Activated CD4-positive, CD25-positive, alpha-beta regulatory T cell treated with anti-CD3 and anti-CD28 coated beads, Interleukin-2, amount 50 U/mL, for 24 hours (primary cell): ENCODE data around the gene MPIG6B.

ENCODE experiments used
- ATAC-seq, 2 donors: fragments of 150-1000 bp; cut with Tn5 transposase; one replicate each; pipeline ENCODE4 v1.10.0; 2021; ENCODE audit warnings: mild to moderate bottlenecking in 1 of 2, moderate library complexity in 1 of 2

The MPIG6B gene, protein sequence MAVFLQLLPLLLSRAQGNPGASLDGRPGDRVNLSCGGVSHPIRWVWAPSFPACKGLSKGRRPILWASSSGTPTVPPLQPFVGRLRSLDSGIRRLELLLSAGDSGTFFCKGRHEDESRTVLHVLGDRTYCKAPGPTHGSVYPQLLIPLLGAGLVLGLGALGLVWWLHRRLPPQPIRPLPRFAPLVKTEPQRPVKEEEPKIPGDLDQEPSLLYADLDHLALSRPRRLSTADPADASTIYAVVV

DNA sequence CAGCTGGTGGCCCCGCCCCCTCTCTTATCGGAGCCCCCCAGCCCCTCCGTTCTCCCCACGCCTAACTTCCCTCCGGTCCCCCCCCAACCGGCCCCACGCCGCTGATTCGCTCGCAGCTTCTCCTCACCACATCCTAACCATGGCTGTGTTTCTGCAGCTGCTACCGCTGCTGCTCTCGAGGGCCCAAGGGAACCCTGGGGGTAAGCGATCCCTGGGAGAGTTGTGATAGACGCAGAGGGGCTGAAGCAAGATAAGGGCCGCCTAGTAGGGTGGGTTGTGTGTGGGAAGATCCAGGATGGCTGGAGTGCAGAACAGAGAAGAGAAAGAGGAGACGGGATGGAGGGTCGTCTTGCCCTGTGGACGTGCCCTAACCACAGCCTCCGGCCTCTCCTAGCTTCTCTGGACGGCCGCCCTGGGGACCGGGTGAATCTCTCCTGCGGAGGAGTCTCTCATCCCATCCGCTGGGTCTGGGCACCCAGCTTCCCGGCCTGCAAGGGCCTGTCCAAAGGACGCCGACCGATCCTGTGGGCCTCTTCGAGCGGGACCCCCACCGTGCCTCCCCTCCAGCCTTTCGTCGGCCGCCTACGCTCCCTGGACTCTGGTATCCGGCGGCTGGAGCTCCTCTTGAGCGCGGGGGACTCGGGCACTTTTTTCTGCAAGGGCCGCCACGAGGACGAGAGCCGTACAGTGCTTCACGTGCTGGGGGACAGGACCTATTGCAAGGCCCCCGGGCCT lies at the start of gene MPIG6B:
Gene MPIG6B, plus strand, starts transcription at position 129 of the 735 bp plus-strand sequence. Its CDS starts 11 bp downstream, at position 140.
- ATAC-seq, result no peak

DNA sequence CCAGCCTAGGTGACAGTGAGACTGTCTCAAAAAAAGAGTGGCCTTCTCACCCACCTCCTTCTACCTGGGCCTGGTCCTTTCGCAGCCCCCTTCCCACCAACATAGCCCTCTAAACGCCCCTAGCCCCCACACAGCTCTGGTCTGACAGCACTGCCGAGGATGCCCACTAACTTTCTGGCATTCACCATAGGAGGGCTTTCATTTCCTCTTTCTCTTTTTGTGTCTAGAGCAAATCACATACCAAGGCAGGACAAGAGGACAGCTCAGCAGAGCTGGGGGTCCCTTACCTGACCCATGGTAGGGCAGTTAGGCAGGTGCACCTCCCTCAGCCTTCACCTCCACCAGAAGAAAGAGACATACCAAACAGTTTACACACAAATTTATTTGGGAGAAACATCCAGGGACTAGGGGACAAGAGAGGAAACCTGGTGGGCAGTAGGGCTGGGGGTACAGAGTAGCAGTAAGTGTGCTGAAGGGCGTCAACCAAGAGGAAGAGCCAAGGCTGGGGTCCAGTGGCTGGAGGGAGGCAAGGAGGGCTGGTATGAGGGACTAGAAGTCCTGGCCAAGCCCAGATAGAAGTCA lies 46.8 kb upstream of the MPIG6B start:
- ATAC-seq, result no peak

DNA sequence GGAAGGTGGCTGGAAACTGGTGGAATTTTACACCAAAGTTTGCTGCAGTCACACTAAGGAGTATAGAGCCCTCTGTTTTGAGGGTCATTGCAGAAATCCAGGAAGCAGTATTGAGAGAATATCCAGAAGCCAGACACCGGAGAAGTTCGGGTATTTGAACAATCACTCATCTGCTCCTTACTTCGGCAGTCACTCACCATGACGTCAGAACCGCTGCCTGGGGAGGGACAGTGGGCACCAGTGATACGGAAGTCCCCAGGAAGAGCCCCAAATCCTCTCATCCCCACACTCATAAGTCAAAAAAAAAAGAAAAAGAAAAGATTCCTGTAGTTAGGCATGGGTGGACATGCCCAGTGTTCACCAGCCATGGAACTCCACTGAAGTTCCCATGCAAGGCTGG lies 46.3 kb upstream of the MPIG6B start:
- ATAC-seq, result no peak

DNA sequence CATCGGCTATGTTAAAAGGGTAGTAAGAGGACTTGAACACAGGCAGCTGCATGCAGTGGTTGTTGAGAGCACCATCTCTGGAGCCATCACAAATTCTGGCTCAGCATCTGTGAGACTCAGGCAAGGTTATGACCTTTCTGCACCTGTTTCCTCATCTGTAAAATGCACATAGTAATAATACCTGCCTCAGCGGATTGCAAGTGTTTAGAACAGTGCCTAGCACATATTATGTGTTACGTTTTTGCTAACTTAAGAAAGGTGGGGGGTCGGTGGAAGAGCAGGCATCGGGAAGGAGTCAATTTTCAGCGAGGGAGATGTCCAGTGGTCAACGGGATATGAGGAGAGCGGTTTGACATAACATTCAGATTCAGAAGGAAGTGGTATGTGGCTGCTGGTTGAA lies 45.2 kb upstream of the MPIG6B start:
- no peak for ATAC-seq

DNA sequence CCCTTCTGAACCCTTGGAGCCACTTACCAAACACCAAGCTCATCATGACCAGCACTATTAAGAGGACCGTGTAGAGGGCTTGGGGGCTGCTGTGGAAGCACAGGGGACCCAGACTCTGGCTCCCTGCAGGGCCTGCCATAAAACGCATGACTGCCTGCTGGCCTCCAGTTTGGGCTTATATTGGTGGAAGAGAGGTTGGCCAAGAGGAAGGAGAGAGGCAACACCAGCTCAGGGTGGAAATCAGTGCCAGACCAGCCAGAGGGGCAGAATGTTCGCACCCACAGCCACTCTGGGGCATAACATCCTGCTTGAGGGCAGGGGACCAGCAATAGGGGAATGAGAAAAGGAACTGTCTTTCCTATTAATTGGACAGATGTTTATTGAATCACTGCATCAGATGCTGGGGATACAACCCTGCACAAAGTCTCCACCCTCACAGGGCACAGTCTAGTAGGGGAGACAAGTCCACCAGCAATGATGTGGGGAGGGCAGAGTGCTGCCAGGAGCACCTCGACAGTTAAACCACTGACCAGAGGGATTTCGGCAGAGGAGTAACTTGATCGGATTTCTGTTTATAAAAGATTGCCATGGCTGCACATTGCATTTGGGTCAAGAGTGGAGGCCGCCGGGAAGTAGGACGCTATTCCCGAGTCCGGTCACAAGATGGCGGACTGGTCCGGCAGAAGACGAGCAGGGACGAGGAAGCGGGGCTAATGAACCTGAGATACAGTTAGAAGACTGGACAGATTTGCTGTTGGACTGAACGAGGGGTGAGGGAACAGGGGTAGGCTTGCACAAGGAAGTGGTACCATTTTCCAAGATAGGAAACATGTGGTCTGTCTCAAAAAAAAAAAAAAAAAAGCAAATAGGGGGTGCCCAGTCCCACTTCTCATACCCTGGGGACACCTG lies 42.7 kb upstream of the MPIG6B start, which contains the start of gene LY6G5C:
Gene LY6G5C, minus strand, starts transcription at position 842 of the 909 bp plus-strand sequence. Its CDS starts 694 bp downstream, at position 148.
- peak; percentile 73 to 77 for ATAC-seq

DNA sequence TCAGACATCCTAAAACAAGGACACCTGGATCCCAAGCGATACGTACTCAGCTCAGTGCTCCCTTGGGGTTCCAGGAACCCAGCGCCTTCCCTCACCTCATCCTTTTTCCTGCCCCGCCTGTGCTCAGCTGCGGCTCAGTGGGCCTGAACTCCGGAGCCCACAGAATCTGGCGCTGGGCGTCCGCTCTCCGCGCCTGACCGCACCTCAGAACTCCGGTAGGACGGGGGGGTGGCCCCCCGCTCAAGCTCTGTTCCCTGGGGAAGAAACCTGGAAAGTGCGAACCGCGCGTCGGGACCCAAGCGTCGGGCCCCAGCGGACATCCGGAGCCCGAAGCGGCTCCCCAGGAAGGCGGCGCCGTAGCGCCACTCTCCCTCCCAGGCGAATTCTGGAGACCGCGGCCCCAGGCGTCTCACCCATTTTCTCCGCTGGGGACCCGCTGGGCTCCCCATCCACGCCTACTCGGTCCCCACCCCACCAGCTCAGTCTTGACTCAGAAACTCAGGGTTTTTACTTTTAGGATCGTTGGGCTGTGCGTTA lies 42.0 kb upstream of the MPIG6B start:
- ATAC-seq, result peak; percentile 53 to 60

DNA sequence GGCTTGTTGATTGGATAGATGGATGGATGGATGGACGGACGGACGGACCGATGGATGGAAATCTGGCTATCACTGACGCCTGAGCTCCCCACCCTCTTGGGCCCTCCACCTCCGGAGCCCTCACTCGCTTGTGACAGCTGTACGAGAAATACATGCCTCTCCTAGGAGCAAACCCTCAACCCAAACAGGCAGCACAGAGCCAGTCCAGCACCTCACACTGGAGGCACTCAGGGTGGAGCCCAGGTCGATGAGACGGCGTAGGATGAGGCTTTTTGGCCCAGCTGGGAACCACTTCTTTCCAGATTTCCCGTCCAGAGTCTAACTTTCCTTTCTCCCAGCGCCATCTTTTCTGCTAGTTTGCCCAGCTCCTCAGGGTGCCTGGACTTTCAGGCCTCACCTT lies 39.6 kb upstream of the MPIG6B start:
- ATAC-seq, result no peak

DNA sequence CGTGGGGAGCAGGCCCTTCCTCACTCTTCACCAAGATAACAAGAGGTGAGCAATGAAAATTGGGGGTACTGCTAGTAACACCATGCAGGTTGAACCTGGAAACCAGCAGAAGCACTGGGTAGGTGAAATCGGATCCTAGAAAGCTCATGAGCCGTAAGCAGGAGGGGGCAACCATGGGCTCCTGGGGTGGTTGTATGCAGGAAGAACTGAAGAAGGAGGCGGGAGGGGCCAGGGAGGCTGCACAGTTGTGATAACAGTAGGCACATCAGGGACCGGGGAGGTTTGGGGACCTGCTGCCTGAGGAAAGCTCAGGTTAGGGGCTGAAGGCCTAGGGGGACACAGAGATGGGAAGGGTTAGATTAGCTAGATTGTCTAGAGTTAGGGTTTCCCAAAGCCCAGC lies 36.7 kb upstream of the MPIG6B start:
- no peak for ATAC-seq

DNA sequence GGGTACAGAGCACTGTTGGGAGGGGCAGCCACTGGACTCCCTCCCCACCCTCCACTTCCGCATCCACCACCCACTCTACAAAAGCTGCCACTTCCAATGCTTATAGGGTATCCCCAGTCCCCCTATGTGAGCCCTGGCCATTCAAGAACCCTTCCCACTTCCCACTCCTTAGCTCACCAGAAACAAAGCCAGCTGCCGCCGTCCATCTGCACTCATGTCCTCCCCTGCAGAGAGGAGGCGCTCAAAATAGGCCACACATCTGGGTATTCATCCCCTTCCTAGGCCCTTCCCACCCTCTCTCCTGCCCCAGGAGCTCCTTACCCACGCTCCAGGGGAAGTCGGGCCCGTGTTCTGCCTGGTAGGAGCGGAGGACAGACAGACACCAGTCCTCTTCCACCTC lies 35.9 kb upstream of the MPIG6B start:
- no peak for ATAC-seq

DNA sequence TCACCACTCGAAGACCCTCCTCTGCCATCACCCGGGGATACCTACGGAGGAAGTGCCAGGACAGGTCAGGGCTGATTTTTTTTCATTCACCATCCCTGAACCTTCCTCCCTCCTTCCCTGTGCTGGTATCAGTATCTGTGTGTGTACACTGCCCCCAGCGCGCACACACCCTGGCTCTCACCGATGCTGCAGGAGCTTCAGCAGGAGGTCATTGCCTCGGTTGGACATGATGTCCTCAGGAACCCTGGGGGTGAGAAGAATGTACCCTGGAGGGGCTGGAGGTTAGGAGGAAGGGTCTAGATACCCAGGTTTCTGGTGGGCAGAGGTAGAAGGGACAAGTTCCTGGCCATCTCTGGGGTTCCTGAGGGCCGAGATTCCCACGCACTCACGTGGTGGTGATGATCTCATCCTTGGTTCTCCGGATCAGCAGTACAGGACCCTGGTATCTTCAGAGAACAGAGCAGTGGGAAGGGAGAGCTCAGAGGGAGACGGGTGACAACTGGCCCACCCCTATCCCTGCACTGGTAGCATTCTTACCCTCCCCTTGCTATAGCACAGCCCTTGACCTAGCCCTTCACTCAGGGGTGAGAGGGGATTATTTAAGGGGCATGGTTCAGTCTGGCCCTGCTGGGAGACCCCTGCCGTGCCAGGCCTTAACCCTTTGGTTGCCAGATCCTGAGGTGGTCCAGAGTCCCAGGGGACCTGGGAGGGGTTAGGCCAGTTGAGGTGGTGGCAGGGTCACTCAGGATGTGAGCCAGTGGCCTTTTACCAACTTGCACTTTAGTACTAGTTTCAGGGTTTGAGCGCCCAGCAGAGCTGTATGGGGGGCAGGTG lies 35.1 kb upstream of the MPIG6B start:
- ATAC-seq, result no peak

DNA sequence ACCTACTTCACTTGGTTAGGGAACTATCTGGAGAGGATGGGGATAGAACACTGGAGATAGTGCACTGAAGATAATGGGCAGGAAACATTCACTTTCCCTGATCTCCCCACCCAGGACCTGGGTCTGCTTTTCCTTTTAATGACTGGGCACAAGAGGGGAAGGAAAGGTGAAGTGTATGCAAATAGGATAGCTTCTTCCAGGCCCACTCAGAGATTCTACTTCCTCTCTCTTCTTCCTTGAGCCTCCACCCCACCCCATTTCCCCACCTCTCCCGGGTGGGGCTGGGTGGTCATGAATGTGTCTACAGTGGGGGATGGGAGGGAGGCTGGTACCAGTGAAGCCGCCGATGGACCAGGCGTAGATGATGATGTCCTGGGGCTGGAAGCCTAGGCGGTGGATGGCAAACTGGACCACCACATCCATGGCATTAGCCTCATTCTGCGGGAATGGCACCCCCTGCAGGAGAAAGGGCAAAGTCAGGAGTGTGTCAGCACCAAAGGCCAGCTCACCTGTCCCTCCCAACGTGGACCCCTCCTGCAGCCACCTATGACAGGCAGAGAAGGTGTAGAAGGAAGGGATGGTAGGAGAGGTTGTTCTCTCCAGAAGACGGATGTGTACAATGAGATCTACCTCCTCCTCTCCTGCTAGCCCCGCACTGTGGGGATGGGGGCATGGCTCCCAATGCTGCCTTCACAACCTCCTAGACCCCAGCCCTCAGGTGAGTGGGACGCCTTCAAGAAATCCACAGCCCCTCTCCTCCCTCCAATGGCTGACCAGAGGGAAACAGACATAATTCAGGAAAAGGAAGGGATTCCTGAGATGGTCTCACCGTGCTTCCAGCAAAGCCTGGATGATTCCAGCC lies 33.7 kb upstream of the MPIG6B start:
- ATAC-seq, result no peak

DNA sequence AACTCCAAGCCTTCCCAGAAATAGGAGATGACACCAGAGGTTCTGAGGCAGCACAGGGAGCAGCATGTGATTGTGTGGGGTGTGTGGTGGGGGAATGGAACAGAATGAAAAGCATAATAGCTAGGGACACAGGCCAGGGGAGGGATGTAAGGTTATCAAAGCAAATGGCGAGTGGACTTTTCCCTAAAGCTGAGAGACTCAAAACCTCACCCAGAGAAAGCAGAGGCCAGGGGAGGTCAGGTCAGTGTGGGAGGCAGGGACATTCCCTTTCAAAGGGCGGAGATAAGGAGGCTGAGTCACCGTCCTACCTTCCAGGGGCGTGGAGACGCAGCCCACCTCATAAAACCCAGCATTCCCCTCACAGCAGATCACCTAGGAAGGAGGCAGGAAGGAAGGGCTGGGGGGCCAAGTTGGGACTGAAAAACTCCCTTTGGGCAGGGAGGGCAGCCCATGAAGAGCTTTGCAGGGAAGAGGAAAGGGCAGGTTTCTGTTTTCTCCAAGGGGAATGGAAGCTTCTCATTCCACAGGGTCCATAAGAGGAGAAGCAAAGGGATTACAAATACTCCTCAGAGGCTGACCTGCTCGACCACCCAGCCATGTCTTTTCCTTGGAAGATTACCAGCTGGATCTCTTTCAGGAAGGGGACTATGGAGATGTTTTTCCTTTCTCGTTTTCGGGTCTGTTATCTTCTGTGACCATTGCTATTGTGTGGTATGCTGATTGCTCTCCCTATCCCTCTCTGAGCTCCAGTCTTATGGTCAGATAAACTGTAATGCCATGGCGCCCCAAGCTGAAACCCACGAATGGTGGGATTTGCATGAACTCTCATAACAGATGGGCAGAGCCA lies 32.7 kb upstream of the MPIG6B start:
- ATAC-seq, result no peak

DNA sequence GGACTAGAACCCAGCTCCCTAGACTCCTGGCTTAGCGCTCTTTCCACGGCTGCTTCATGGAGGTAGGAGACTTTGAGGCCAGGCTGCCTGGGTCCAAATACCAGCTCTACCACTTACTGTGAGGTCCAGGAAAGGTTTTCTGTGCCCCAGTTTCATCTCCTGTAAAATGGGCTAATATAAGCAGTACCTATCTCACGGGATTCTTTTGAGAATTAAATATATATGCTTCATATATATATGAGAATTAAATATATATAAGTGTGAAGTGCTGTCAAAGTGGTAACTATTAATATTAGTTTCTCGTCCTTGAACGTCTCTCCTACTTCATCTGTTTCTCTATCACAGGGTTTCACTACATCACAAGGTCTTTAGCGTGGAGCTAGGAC lies 32.1 kb upstream of the MPIG6B start:
- ATAC-seq, result no peak

DNA sequence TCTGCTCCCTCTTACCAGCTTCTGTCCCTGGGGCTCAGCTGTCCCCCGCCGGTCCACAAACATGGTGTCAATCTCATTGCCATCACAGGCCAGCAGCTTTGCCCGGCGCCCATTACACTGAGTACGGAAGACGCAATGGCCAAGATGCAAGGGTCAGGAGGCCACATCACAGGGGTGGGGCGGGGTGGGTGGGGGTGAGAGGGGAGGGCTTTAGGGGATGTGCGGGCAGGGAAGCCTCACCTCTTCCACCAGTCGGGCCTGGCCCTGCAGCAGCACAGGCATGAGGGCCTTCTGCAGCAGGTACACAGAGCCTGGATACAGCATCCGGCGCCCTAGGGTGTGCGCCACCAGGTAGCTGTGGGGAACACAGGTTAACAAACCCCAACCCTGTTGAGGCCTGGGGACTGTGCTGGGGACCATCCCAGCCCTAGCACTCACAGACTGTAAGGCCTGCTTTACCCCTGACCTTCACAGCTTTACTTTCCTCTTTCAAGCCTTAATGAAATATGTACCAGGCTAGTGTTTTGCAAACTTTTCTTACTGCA lies 31.5 kb upstream of the MPIG6B start:
- no peak for ATAC-seq

DNA sequence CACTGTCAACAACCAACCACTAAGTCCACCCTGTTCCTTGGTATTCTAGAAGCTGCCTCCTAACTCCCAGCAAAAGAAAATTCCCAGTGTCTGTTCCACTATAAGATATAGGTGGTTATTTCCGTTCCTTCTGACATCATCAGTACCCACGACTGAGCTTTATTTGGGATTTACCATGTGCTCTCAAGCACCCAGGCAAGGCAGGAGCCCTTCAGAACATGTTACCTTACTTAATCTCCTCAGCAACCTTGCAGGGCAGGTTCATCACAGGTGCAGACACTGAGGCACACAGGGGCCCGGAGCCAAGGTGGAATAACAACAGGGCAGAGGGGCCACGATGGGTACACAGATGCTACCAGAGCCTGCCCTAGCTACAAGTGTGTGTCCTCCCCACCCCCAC lies 30.8 kb upstream of the MPIG6B start:
- ATAC-seq, result no peak

DNA sequence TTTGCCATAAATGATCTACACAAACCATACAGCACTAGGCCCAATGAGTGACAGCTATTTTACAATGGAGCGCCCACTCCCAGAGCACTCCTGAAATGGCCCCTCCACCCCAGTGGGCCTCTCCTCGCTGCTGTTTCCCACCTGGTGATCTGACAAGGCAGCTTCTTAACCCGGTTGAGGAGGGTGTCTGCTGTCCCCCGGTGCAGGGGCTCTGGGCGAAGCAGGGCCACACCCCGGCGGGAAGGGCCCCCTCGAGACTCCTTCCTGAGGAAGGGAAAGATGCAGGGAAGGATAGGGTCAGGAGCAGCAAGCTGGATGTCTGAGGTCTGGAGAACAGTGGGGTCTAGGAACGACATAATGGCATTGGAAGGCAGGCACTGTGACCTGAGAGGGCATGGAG lies 30.3 kb upstream of the MPIG6B start:
- ATAC-seq, result no peak

DNA sequence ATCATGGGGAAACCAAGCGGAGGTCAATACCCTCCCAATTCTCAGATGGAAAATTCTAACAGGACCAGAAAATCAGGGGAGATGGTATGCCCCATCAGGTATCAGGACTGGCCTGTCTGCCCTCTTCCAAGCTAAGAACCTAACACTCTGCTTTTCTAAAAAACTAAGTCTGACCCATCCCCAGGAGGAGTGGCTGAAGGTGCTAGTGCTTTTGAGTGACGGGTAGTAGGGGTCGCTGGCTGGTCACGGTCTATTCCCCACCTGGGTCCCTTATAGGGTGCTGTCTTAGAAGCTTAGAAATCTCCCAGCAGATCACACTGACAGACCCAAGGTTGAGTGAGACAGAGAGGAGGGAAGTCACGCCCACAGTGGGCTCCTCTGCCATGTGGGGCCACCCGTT lies 29.6 kb upstream of the MPIG6B start:
- no peak for ATAC-seq

DNA sequence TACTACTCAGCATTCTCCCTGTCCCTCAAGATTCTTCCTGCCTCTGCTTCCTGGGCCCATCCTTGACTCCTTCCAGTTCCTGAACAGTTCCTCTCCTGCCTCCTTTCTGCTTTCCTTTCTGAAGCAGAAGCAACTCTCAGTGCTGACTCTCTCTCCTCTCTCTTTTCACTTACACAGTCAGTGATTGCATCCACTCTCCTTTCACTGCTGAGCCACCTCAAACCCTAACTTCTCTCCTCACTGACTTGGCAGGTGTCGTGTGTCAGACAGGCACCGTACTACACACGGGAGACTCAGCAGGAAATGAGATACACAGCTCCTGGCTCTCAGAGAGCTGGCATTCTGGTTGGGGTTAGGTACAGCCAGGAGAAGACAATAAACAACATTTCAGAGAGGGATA lies 25.6 kb upstream of the MPIG6B start:
- peak in 1 of 2 donors; percentile 60 for ATAC-seq

DNA sequence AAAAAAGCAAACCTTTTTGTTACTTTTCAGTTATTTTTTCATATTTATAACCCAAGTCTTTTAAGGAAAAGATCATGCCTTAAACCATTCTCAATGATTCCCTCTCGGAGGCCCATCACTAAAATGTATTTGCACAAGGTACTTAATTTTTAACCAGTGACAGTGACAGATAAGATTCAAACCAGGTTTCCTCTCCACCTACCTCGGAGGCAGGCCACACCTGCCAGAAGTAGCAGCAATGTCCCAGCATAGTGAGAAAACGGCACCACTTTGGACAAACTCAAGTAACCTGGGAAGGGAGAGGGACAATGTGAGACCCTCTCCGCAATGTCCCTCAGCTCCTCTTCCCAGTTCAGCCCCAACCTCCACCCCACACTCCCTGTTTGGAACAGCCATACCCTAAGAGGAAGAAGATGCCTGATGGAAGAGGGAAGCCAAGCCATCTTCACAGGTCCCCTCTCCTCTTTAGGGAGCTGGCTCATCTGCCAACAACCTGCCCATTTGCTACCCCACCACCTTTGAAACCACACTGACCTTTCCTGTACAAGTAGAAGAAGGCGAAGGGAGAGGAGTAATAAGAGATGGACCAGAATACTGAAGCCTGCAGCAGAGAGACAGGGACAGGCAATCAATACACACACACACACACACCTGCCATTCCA lies 22.3 kb upstream of the MPIG6B start:
- ATAC-seq, result no peak
